ENCODE results near the gene CABP1.

GRCh38 chr12:120597861-120598260, 42.6 kb upstream of the CABP1 start:
- TF ChIP-seq CTCF (IDR thresholded peaks at IDR 0.05), result no peak
- no peak for TF ChIP-seq EP300 (IDR thresholded peaks at IDR 0.05)
- no peak for TF ChIP-seq POLR2AphosphoS5 (IDR thresholded peaks at IDR 0.05)
- no peak for TF ChIP-seq POLR2A (IDR thresholded peaks at IDR 0.05)
